HCT116 (cell line): ENCODE data around the gene IL17RA. TPM values are rescaled to one million over a fixed set of nuclear protein-coding genes. Genes with fewer than 3 reads are reported as not detected.
A peak's percentile ranks its signal among the peaks of the same experiment; 100 is the strongest.

Source experiments
- ATAC-seq: fragments of 200-7000 bp; cut with Tn5 transposase; 2 replicates; pipeline ENCODE4 v1.9.1; 2020; ENCODE audit warnings: mild to moderate bottlenecking, moderate library complexity
- BruUV-seq: library from RNA; stranded (reverse); fragments of 400-500 nt; replicated peaks from 2 replicates; lab custom pipeline; 2021; lab: Mats Ljungman, UMichigan
- CTCF ChIA-PET: fragments of 300-600 bp; sonication (Branson Sonifier 250); formaldehyde crosslinking; loops from one replicate; lab custom pipeline; 2021; ENCODE audit warnings: antibody characterized with exemption; lab: Charles Lee
- POLR2A ChIA-PET: fragments of 300-600, 350-600 bp; sonication (Branson Sonifier 250); formaldehyde crosslinking; loops from one replicate; lab custom pipeline; 2021; ENCODE audit warnings: antibody characterized with exemption; lab: Charles Lee
- RAD21 ChIA-PET, 2 experiments: fragments of 300-600 bp; sonication (Branson Sonifier 250); formaldehyde crosslinking; loops; one replicate each; lab custom pipeline; 2023; ENCODE audit warnings: low total read pairs in 2 of 2; ENCODE audit not compliant: uncharacterized antibody in 2 of 2, unreplicated experiment in 2 of 2, low non-redundant PET in 1 of 2; lab: Charles Lee
- DNase-seq: peaks from one replicate; pipeline ENCODE4 v3.0.0-alpha.2; 2010; ENCODE audit warnings: low read depth, low spot score
- H2AFZ ChIP-seq: fragments of 200-600 bp; shearing (Covaris generic), sonication (generic); 2 replicates; pipeline ENCODE4 v1.6.1; 2017; ENCODE audit warnings: low read depth, mixed run types, mixed read lengths, antibody characterized with exemption, low read length; ENCODE audit not compliant: poor library complexity, severe bottlenecking
- H3K27ac ChIP-seq: 2 replicates; pipeline ENCODE4 v1.5.1; 2012; ENCODE audit warnings: low read depth, low read length
- H3K27me3 ChIP-seq: fragments of 200-600 bp; sonication (generic); 2 replicates; pipeline ENCODE4 v1.6.1; 2016; ENCODE audit warnings: mixed run types, low read length, mixed read lengths; ENCODE audit not compliant: insufficient read depth
- H3K36me3 ChIP-seq, 2 experiments: fragments of 200-500 bp in 1 of 2; fragments of 200-600 bp in 1 of 2; sonication (Bioruptor generic) in 1 of 2; sonication (generic) in 1 of 2; 2 replicates each; pipeline versions ENCODE4 v1.5.1 to v1.6.1; 2014 to 2016; ENCODE audit warnings: low read length in 2 of 2, inconsistent platforms in 1 of 2, mixed read lengths in 1 of 2, mixed run types in 1 of 2; ENCODE audit not compliant: insufficient read depth in 2 of 2, control insufficient read depth in 1 of 2
- H3K4me1 ChIP-seq, 2 experiments: fragments of 200-600 bp in 1 of 2; sonication (generic) in 1 of 2; 2 replicates each; pipeline versions ENCODE4 v1.5.1 to v1.6.1; 2012 to 2017; ENCODE audit warnings: low read length in 2 of 2, inconsistent platforms in 1 of 2, mild to moderate bottlenecking in 1 of 2, mixed read lengths in 1 of 2, mixed run types in 1 of 2, moderate library complexity in 1 of 2; ENCODE audit not compliant: insufficient read depth in 2 of 2, control insufficient read depth in 1 of 2
- H3K4me2 ChIP-seq: fragments of 200-600 bp; sonication (generic); 2 replicates; pipeline ENCODE4 v1.6.1; 2017; ENCODE audit warnings: mixed run types, low read length, mixed read lengths
- H3K4me3 ChIP-seq, 2 experiments: fragments of 200-600 bp in 1 of 2; sonication (generic) in 1 of 2; replicated peaks in 1 of 2; 2 replicates each; pipeline ENCODE4 v1.5.1; 2011 to 2016; ENCODE audit warnings: low read length in 2 of 2, control low read depth in 1 of 2, low read depth in 1 of 2, mild to moderate bottlenecking in 1 of 2, mixed read lengths in 1 of 2, mixed run types in 1 of 2
- H3K79me2 ChIP-seq: fragments of 200-600 bp; sonication (generic); 2 replicates; pipeline ENCODE4 v1.6.1; 2017; ENCODE audit warnings: mild to moderate bottlenecking, mixed run types, low read length, moderate library complexity, mixed read lengths; ENCODE audit not compliant: insufficient read depth
- H3K9ac ChIP-seq: fragments of 200-600 bp; sonication (generic); 2 replicates; pipeline ENCODE4 v1.6.1; 2016; ENCODE audit warnings: low read length, mixed read lengths
- H3K9me2 ChIP-seq: fragments of 200-600 bp; sonication (generic), shearing (Covaris generic); 2 replicates; pipeline ENCODE4 v1.6.1; 2017; ENCODE audit warnings: mixed run types, mild to moderate bottlenecking, moderate library complexity; ENCODE audit not compliant: insufficient read depth
- H3K9me3 ChIP-seq, 2 experiments: fragments of 200-500 bp in 1 of 2; fragments of 200-600 bp in 1 of 2; sonication (Bioruptor generic) in 1 of 2; sonication (generic) in 1 of 2; 2 replicates each; pipeline ENCODE4 v1.6.1; 2014 to 2017; ENCODE audit warnings: low read length in 2 of 2, mixed read lengths in 2 of 2, inconsistent platforms in 1 of 2, low read depth in 1 of 2, mild to moderate bottlenecking in 1 of 2, mixed run types in 1 of 2, moderate library complexity in 1 of 2; ENCODE audit not compliant: control insufficient read depth in 1 of 2, insufficient read depth in 1 of 2
- H4K20me1 ChIP-seq: fragments of 200-600 bp; sonication (generic), shearing (Covaris generic); 2 replicates; pipeline ENCODE4 v1.6.1; 2017; ENCODE audit warnings: mixed run types, mild to moderate bottlenecking, moderate library complexity; ENCODE audit not compliant: insufficient read depth
- CBX3 ChIP-seq: IDR thresholded peaks from 2 replicates; pipeline ENCODE4 v1.6.1; 2012; ENCODE audit warnings: low read depth
- EGR1 ChIP-seq: IDR thresholded peaks from 2 replicates; pipeline ENCODE4 v1.6.1; 2012; ENCODE audit warnings: low read depth
- EZH2phosphoT487 ChIP-seq: fragments of 200-600 bp; IDR thresholded peaks from 2 replicates; pipeline ENCODE4 v1.6.1; 2018; ENCODE audit warnings: antibody characterized with exemption, borderline replicate concordance
- POLR2A ChIP-seq: IDR thresholded peaks from 2 replicates; pipeline ENCODE4 v1.7.0; 2011; ENCODE audit warnings: borderline replicate concordance; ENCODE audit not compliant: insufficient read depth, insufficient read length; ENCODE audit errors: extremely low read depth
- SP1 ChIP-seq: IDR thresholded peaks from 2 replicates; pipeline ENCODE4 v1.6.1; 2012; ENCODE audit warnings: low read depth
- TCF7L2 ChIP-seq: IDR thresholded peaks from 2 replicates; pipeline ENCODE4 v1.7.0; 2011; ENCODE audit warnings: borderline replicate concordance, inconsistent platforms; ENCODE audit not compliant: insufficient read depth, insufficient read length; ENCODE audit errors: extremely low read depth
- YY1 ChIP-seq: IDR thresholded peaks from 2 replicates; pipeline ENCODE4 v1.6.1; 2011; ENCODE audit warnings: low read length, low read depth, moderate library complexity, mild to moderate bottlenecking; ENCODE audit not compliant: insufficient replicate concordance; ENCODE audit errors: extremely low read depth
- ZFX ChIP-seq: fragments of 450-650 bp; IDR thresholded peaks from 2 replicates; pipeline ENCODE4 v1.6.1; 2017
- intact Hi-C: fragments of 100-400 bp; cut with micrococcal nuclease; formaldehyde crosslinking; loops from 2 replicates; pipeline ENCODE4 v1.10.0; 2022
- total RNA-seq: library from RNA; stranded (reverse); gene quantifications from one replicate; pipeline ENCODE4 v1.2.1, GENCODE V29; 2021; ENCODE audit not compliant: unreplicated experiment
- TF ChIP-seq, protein P1 (sequence below): IDR thresholded peaks from 2 replicates; pipeline ENCODE4 v1.6.1; 2012
- TF ChIP-seq, protein P2 (sequence below): IDR thresholded peaks from 2 replicates; pipeline ENCODE4 v1.6.1; 2012
- TF ChIP-seq, protein P3 (sequence below): IDR thresholded peaks from 2 replicates; pipeline ENCODE4 v1.6.1; 2012; ENCODE audit warnings: low read depth

Gene IL17RA
- total RNA-seq, 1 experiment from 2014 or later, result 17.3 TPM

DNA sequence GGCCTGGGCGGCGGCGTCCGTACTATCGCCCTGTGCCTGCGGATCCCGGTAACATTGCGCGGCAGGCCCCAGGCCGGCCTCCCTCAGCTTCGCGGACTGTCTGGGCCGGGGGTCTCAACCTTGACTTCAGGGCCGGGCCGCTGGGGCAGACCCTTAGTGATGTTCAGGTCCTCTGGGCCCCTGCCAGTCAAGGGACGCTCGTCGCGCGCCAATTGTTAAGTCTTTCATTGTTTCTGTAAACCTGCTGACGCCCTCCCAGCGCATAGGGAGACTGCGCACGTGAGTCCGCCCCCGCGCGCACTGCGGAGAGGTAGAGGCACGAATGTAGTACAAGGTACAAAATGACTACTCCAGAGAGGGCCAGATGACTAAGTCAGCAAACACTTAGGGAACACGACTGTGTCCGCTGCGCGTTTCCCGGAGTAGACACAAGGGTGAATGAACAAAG, 74.7 kb downstream of the IL17RA start:
- Histone ChIP-seq H3K4me3 (peak overlapping the region; percentile 71 to 82), H3K9me2 (no peaks in the 10 kb centered on the region), H4K20me1 (no peaks in the 10 kb centered on the region), H3K27ac (peak overlapping the region; percentile 94), H3K27me3 (no peaks in the 10 kb centered on the region), H3K9ac (peak overlapping the region; percentile 93), H3K36me3 (peaks cover 2 to 8% of the 10 kb centered on the region in 2 experiments; a peak in 1 of 4 replicates), H2AFZ (peak overlapping the region; percentile 57), H3K79me2 (peaks cover 47% of the 10 kb centered on the region)
- no TSS peak for BruUV-seq
- POLR2A ChIA-PET, result interaction anchor here (2.0 kb wide), 1 partner anchor 12 kb away, joined by 8 read pairs; no protein-coding TSS in a partner anchor
- CTCF ChIA-PET, result interaction anchor here (1.0 to 11.1 kb wide), 3 partner anchors 14 to 342 kb away, joined by 3 to 125 read pairs (median 3); no protein-coding TSS in a partner anchor
- TF ChIP-seq CBX3 (no peak), SP1 (no peak), EZH2phosphoT487 (no peak), EGR1 (peak; percentile 94), YY1 (peak; percentile 3), TCF7L2 (no peak), ZFX (peak; percentile 100), POLR2A (no peak)
- TF ChIP-seq, protein P1, sequence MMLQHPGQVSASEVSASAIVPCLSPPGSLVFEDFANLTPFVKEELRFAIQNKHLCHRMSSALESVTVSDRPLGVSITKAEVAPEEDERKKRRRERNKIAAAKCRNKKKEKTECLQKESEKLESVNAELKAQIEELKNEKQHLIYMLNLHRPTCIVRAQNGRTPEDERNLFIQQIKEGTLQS, result no peak
- TF ChIP-seq, protein P2, sequence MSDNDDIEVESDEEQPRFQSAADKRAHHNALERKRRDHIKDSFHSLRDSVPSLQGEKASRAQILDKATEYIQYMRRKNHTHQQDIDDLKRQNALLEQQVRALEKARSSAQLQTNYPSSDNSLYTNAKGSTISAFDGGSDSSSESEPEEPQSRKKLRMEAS, result peak; percentile 35
- TF ChIP-seq, protein P3, sequence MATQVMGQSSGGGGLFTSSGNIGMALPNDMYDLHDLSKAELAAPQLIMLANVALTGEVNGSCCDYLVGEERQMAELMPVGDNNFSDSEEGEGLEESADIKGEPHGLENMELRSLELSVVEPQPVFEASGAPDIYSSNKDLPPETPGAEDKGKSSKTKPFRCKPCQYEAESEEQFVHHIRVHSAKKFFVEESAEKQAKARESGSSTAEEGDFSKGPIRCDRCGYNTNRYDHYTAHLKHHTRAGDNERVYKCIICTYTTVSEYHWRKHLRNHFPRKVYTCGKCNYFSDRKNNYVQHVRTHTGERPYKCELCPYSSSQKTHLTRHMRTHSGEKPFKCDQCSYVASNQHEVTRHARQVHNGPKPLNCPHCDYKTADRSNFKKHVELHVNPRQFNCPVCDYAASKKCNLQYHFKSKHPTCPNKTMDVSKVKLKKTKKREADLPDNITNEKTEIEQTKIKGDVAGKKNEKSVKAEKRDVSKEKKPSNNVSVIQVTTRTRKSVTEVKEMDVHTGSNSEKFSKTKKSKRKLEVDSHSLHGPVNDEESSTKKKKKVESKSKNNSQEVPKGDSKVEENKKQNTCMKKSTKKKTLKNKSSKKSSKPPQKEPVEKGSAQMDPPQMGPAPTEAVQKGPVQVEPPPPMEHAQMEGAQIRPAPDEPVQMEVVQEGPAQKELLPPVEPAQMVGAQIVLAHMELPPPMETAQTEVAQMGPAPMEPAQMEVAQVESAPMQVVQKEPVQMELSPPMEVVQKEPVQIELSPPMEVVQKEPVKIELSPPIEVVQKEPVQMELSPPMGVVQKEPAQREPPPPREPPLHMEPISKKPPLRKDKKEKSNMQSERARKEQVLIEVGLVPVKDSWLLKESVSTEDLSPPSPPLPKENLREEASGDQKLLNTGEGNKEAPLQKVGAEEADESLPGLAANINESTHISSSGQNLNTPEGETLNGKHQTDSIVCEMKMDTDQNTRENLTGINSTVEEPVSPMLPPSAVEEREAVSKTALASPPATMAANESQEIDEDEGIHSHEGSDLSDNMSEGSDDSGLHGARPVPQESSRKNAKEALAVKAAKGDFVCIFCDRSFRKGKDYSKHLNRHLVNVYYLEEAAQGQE, result no peak
- TF ChIP-seq, all 23 proteins: peak for 4
- DNase-seq (peak; percentile 54), ATAC-seq (peak; percentile 65)
- Histone ChIP-seq H3K4me1 (peaks cover 20 to 27% of the 10 kb centered on the region in 2 experiments), H3K9me3 (no peaks in the 10 kb centered on the region), H3K4me2 (peak overlapping the region; percentile 82)
- RAD21 ChIA-PET, result interaction anchor here in 1 of 2 experiments (1.2 kb wide), 1 partner anchor 12 kb away, joined by 3 read pairs; no protein-coding TSS in a partner anchor
- intact Hi-C loops, result loop anchor here (1.0 to 5.0 kb wide), 2 partner anchors 12 to 343 kb away; no protein-coding TSS in a partner anchor
